HG03045 (cell line): ENCODE results near the gene PPP1R26.
"Not testable (repeated sequence)": the region's sequence is repeated elsewhere in the genome, so short reads cannot be mapped to it uniquely, and the experiment has no call there.

ENCODE experiments used
- ATAC-seq: cut with Tn5 transposase; IDR thresholded peaks from one replicate; pipeline ENCODE4 v1.9.1; 2021; ENCODE audit warnings: mild to moderate bottlenecking, moderate library complexity; ENCODE audit not compliant: unreplicated experiment

The PPP1R26 gene

GRCh38 chr9:135479469-135480052 lies at the start of gene PPP1R26:
PPP1R26 (plus strand) TSS chr9:135479782; CDS start chr9:135484511, 4,729 bp downstream.
- no peak for ATAC-seq

GRCh38 chr9:135437259-135437658 lies 42.3 kb upstream of the PPP1R26 start:
- no peak for ATAC-seq

- ATAC-seq, result not testable (repeated sequence)
These were observed 41.9 kb upstream of the PPP1R26 start for GRCh38 chr9:135437696-135438095.

GRCh38 chr9:135438581-135439232 lies 40.9 kb upstream of the PPP1R26 start:
- not testable (repeated sequence) for ATAC-seq

- not testable (repeated sequence) for ATAC-seq
These were observed 40.1 kb upstream of the PPP1R26 start for GRCh38 chr9:135439514-135439913.

- ATAC-seq, result no peak
These were observed 39.7 kb upstream of the PPP1R26 start for GRCh38 chr9:135439916-135440315.

GRCh38 chr9:135440620-135441019 lies 39.0 kb upstream of the PPP1R26 start:
- no peak for ATAC-seq

GRCh38 chr9:135441105-135442071 lies 38.2 kb upstream of the PPP1R26 start:
- ATAC-seq, result not testable (repeated sequence)

- ATAC-seq, result no peak
These were observed 37.5 kb upstream of the PPP1R26 start for GRCh38 chr9:135442075-135442474.

GRCh38 chr9:135443797-135444425 lies 35.7 kb upstream of the PPP1R26 start:
- no peak for ATAC-seq

- ATAC-seq, result no peak
These were observed 32.5 kb upstream of the PPP1R26 start for GRCh38 chr9:135447126-135447525.

- no peak for ATAC-seq
These were observed 30.9 kb upstream of the PPP1R26 start for GRCh38 chr9:135448663-135449100.

- not testable (repeated sequence) for ATAC-seq
These were observed 30.1 kb upstream of the PPP1R26 start for GRCh38 chr9:135449532-135449931.

GRCh38 chr9:135450956-135451355 lies 28.6 kb upstream of the PPP1R26 start:
- ATAC-seq, result no peak

GRCh38 chr9:135451909-135452308 lies 27.7 kb upstream of the PPP1R26 start:
- not testable (repeated sequence) for ATAC-seq

GRCh38 chr9:135454737-135455136 lies 24.8 kb upstream of the PPP1R26 start:
- no peak for ATAC-seq

GRCh38 chr9:135455401-135456030 lies 24.1 kb upstream of the PPP1R26 start:
- ATAC-seq, result no peak

- no peak for ATAC-seq
These were observed 23.0 kb upstream of the PPP1R26 start for GRCh38 chr9:135456436-135457104.

GRCh38 chr9:135458478-135458877 lies 21.1 kb upstream of the PPP1R26 start:
- not testable (repeated sequence) for ATAC-seq

- ATAC-seq, result no peak
These were observed 17.6 kb upstream of the PPP1R26 start for GRCh38 chr9:135461936-135462335.
